OCI-LY3 (cell line): ENCODE data around the gene PPP6R1.

ENCODE experiments used
- H2AFZ ChIP-seq: fragments of 200-600, 300-600 bp; shearing (Covaris generic); 2 replicates; pipeline ENCODE4 v1.6.0; 2014; ENCODE audit warnings: antibody characterized with exemption, low read depth, low read length
- H3K27ac ChIP-seq: fragments of 200-600, 300-600 bp; sonication (generic); 2 replicates; pipeline ENCODE4 v1.5.1; 2014; ENCODE audit warnings: mild to moderate bottlenecking, low read length, moderate library complexity, mixed read lengths
- H3K27me3 ChIP-seq: fragments of 200-600, 300-600 bp; sonication (generic); 2 replicates; pipeline ENCODE4 v1.6.1; 2014; ENCODE audit warnings: low read depth, low read length, mixed read lengths
- H3K36me3 ChIP-seq: fragments of 200-600, 300-600 bp; sonication (generic); replicated peaks from 2 replicates; pipeline ENCODE3; 2014; ENCODE audit warnings: low read depth, low read length, mixed read lengths
- H3K4me1 ChIP-seq: fragments of 300-600, 200-600 bp; sonication (generic); 2 replicates; pipeline ENCODE4 v1.6.1; 2014; ENCODE audit warnings: low read length, mixed read lengths
- H3K4me2 ChIP-seq: fragments of 200-600, 300-600 bp; sonication (generic); 2 replicates; pipeline ENCODE4 v1.6.1; 2014; ENCODE audit warnings: low read length, mixed read lengths
- H3K4me3 ChIP-seq: fragments of 300-600, 200-600 bp; sonication (generic); 2 replicates; pipeline ENCODE4 v1.5.1; 2014; ENCODE audit warnings: antibody characterized with exemption, mild to moderate bottlenecking, low read length, moderate library complexity
- H3K79me2 ChIP-seq: fragments of 300-600, 200-600 bp; shearing (Covaris generic); 2 replicates; pipeline ENCODE4 v1.6.1; 2014; ENCODE audit warnings: mild to moderate bottlenecking, low read length, mixed read lengths
- H3K9ac ChIP-seq: fragments of 300-600, 200-600 bp; shearing (Covaris generic); 2 replicates; pipeline ENCODE4 v1.6.0; 2014; ENCODE audit warnings: mild to moderate bottlenecking, low read length, moderate library complexity
- H3K9me3 ChIP-seq: fragments of 200-600, 300-600 bp; shearing (Covaris generic); 2 replicates; pipeline ENCODE4 v1.6.1; 2014; ENCODE audit warnings: low read length, mixed read lengths; ENCODE audit not compliant: insufficient read depth
- H4K20me1 ChIP-seq: fragments of 200-600, 300-600 bp; sonication (generic); 2 replicates; pipeline ENCODE4 v1.6.1; 2016; ENCODE audit warnings: low read length, mixed read lengths; ENCODE audit not compliant: insufficient read depth
- EZH2phosphoT487 ChIP-seq: fragments of 200-600 bp; shearing (Covaris generic); IDR thresholded peaks from 2 replicates; pipeline ENCODE4 v1.6.1; 2018; ENCODE audit warnings: antibody characterized with exemption, mixed run types, low read depth
- TF ChIP-seq, protein P1 (sequence below): fragments of 200-600, 300-600 bp; sonication (generic); IDR thresholded peaks from 2 replicates; pipeline ENCODE4 v1.5.1; 2014; ENCODE audit warnings: antibody characterized with exemption, low read length, low read depth

Gene PPP6R1

GRCh38 chr19:55229789-55230182, 29.0 kb downstream of the PPP6R1 start:
- Histone ChIP-seq H3K27ac (no peak overlapping the region), H3K27me3 (no peaks in the 10 kb centered on the region), H3K36me3 (peaks cover 74% of the 10 kb centered on the region)

DNA sequence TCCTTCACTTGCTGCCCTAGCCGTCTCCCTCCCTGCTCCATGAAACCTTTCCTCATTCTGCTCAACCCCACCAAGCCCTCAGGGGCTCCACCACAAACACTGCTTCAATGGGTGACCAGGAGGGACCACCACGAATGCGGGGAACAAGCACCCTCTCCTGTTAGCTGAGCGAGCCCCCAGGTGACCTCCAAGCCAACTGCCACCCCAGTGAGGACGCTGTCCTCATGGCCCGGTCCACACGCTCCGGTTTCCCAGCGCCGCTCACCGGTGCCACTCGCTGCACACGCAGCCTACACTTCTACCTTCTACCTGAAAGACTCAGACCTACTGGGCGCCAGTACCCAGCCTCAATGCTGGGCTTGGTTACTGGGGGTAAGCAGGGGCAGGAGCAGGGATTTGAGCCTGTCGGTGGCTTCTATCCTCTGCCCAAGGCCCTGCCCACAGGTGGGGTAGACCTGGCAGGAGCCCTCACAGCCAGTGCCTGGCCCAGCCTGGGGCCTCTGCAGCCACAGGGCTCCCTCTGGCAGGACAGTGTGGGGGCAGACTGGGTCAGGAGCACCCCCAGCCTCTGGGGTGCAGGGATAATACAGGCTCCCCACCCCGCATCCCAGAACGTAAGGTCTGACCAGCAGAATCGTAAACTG, 29.6 kb downstream of the PPP6R1 start:
- Histone ChIP-seq H3K9me3 (no peaks in the 10 kb centered on the region), H2AFZ (no peak overlapping the region), H3K79me2 (peaks cover 5% of the 10 kb centered on the region), H3K4me1 (no peaks in the 10 kb centered on the region), H3K4me2 (no peak overlapping the region), H3K27ac (no peak overlapping the region), H4K20me1 (peaks cover 12% of the 10 kb centered on the region; the same call in 1 of the 2 replicates), H3K9ac (no peak overlapping the region), H3K27me3 (no peaks in the 10 kb centered on the region), H3K4me3 (no peak overlapping the region), H3K36me3 (peaks cover 71% of the 10 kb centered on the region)
- no peak for TF ChIP-seq EZH2phosphoT487
- TF ChIP-seq, protein P1, sequence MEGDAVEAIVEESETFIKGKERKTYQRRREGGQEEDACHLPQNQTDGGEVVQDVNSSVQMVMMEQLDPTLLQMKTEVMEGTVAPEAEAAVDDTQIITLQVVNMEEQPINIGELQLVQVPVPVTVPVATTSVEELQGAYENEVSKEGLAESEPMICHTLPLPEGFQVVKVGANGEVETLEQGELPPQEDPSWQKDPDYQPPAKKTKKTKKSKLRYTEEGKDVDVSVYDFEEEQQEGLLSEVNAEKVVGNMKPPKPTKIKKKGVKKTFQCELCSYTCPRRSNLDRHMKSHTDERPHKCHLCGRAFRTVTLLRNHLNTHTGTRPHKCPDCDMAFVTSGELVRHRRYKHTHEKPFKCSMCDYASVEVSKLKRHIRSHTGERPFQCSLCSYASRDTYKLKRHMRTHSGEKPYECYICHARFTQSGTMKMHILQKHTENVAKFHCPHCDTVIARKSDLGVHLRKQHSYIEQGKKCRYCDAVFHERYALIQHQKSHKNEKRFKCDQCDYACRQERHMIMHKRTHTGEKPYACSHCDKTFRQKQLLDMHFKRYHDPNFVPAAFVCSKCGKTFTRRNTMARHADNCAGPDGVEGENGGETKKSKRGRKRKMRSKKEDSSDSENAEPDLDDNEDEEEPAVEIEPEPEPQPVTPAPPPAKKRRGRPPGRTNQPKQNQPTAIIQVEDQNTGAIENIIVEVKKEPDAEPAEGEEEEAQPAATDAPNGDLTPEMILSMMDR, result no peak

More at GRCh38 chr19:55229789-55230182, 29.0 kb downstream of the PPP6R1 start:
- no peak overlapping the region for H3K4me2 ChIP-seq
- no peak overlapping the region for H2AFZ ChIP-seq
- peaks cover 17% of the 10 kb centered on the region for H4K20me1 ChIP-seq
- H3K9ac ChIP-seq, result no peak overlapping the region
- no peak overlapping the region for H3K4me3 ChIP-seq
- H3K4me1 ChIP-seq, result no peaks in the 10 kb centered on the region
- no peak for TF ChIP-seq EZH2phosphoT487
- no peaks in the 10 kb centered on the region for H3K9me3 ChIP-seq
- peaks cover 5% of the 10 kb centered on the region for H3K79me2 ChIP-seq

GRCh38 chr19:55228403-55229031, 30.3 kb downstream of the PPP6R1 start, which contains the start of gene TMEM86B:
TMEM86B (minus strand) TSS chr19:55228763; CDS start chr19:55228741, 22 bp downstream.
- H3K9ac ChIP-seq, result no peak within 1 kb of the TSS
- peaks cover 10% of the 10 kb centered on the region; the same call in 1 of the 2 replicates for H4K20me1 ChIP-seq
- H3K79me2 ChIP-seq, result peaks cover 5% of the 10 kb centered on the region
- TF ChIP-seq, protein P1, result no peak
- no peak for TF ChIP-seq EZH2phosphoT487
- H3K9me3 ChIP-seq, result no peaks in the 10 kb centered on the region
- no peak within 1 kb of the TSS for H2AFZ ChIP-seq
- peaks cover 76% of the 10 kb centered on the region for H3K36me3 ChIP-seq
- H3K4me1 ChIP-seq, result no peaks in the 10 kb centered on the region
- H3K4me3 ChIP-seq, result no peak within 1 kb of the TSS
- H3K27me3 ChIP-seq, result no peaks in the 10 kb centered on the region
- H3K27ac ChIP-seq, result no peak within 1 kb of the TSS
- H3K4me2 ChIP-seq, result no peak within 1 kb of the TSS

DNA sequence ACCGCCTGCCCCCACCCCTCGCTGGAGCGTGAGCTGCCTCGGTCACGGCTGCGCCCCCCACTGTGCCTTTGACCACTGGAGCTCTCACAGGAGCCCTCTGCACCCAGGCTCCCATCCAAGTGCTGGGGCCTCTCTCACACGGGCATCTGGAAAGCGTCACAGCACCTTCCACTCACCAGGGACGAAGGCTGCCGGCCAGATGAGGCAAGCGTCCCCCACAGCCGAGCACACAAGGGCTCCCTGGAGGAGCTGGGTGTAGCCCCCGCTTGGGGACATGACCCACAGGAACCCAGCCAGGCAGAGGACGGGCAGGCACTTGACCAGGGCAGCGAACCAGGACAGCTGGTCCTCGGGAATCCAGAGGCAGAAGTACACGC, 30.8 kb downstream of the PPP6R1 start:
- Histone ChIP-seq H3K79me2 (peaks cover 5% of the 10 kb centered on the region), H3K27ac (no peak overlapping the region), H3K9ac (no peak overlapping the region), H3K36me3 (peaks cover 77% of the 10 kb centered on the region), H3K4me3 (no peak overlapping the region), H3K27me3 (no peaks in the 10 kb centered on the region), H4K20me1 (peaks cover 8% of the 10 kb centered on the region; the same call in 1 of the 2 replicates), H3K9me3 (no peaks in the 10 kb centered on the region), H3K4me1 (no peaks in the 10 kb centered on the region), H3K4me2 (no peak overlapping the region), H2AFZ (no peak overlapping the region)
- no peak for TF ChIP-seq EZH2phosphoT487
- TF ChIP-seq, protein P1, result no peak
